ENCODE data around the gene TBC1D22A.

DNA sequence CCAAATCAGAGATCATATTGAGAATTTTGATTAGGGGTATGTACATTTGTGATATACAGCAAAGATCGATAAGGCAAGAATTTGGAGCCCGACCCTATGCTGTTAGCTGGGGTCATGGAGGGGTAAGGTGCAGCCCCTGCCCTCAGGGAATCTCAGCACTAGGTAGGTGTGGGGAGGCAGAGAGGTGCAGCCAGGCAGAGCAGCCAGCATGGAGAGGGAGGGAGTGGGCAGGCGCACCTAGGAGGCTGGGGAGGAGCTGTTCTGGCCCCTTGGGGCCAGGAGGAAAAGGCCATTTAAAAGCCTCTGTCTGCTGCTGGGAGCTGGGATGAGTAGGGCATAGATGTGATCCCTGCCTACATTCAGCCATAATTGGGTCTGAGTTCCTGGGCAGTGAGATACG is 293.0 kb downstream of the TBC1D22A start:
- TF ChIP-seq, protein P1, sequence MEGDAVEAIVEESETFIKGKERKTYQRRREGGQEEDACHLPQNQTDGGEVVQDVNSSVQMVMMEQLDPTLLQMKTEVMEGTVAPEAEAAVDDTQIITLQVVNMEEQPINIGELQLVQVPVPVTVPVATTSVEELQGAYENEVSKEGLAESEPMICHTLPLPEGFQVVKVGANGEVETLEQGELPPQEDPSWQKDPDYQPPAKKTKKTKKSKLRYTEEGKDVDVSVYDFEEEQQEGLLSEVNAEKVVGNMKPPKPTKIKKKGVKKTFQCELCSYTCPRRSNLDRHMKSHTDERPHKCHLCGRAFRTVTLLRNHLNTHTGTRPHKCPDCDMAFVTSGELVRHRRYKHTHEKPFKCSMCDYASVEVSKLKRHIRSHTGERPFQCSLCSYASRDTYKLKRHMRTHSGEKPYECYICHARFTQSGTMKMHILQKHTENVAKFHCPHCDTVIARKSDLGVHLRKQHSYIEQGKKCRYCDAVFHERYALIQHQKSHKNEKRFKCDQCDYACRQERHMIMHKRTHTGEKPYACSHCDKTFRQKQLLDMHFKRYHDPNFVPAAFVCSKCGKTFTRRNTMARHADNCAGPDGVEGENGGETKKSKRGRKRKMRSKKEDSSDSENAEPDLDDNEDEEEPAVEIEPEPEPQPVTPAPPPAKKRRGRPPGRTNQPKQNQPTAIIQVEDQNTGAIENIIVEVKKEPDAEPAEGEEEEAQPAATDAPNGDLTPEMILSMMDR (IDR thresholded peaks at IDR 0.05), result no peak
- TF ChIP-seq EP300 (IDR thresholded peaks at IDR 0.05), result no peak

Measured in gastroesophageal sphincter (tissue), 3 donors.